K562 (cell line): ENCODE data around the gene HOXB3. TPM values are rescaled to one million over a fixed set of nuclear protein-coding genes. Genes with fewer than 3 reads are reported as not detected.

Experiments used
- ARID2 ChIP-seq: fragments of 450-650 bp; IDR thresholded peaks from 2 replicates; pipeline ENCODE4 v1.6.1; 2017; ENCODE audit warnings: antibody characterized with exemption, mild to moderate bottlenecking
- CTBP1 ChIP-seq: fragments of 450-650 bp; IDR thresholded peaks from 2 replicates; pipeline ENCODE4 v1.6.1; 2016; ENCODE audit warnings: borderline replicate concordance
- HINFP ChIP-seq: fragments of 450-650 bp; conservative IDR thresholded peaks from 2 replicates; pipeline ENCODE4 v1.6.1; 2016; ENCODE audit warnings: missing genetic modification characterization, low read depth, mild to moderate bottlenecking, control low read depth, missing compliant biosample characterization
- MAFG ChIP-seq: fragments of 450-650 bp; conservative IDR thresholded peaks from 2 replicates; pipeline ENCODE4 v1.6.1; 2016; ENCODE audit warnings: missing genetic modification characterization, missing compliant biosample characterization
- MCM2 ChIP-seq: fragments of 450-650 bp; IDR thresholded peaks from 2 replicates; pipeline ENCODE4 v1.6.1; 2017; ENCODE audit warnings: low read depth, mild to moderate bottlenecking
- MITF ChIP-seq: IDR thresholded peaks from 2 replicates; pipeline ENCODE4 v1.6.1; 2014; ENCODE audit warnings: antibody characterized with exemption
- NFXL1 ChIP-seq: fragments of 450-650 bp; formaldehyde crosslinking; IDR thresholded peaks from 2 replicates; pipeline ENCODE4 v1.4.0; 2021; ENCODE audit warnings: mild to moderate bottlenecking
- NRF1 ChIP-seq, 2 experiments: fragments of 450-650 bp; IDR thresholded peaks in 1 of 2; conservative IDR thresholded peaks in 1 of 2; 2 replicates each; pipeline ENCODE4 v1.6.1; 2014; ENCODE audit warnings: mild to moderate bottlenecking in 2 of 2
- PML ChIP-seq: IDR thresholded peaks from 2 replicates; pipeline ENCODE4 v1.6.1; 2012; ENCODE audit warnings: low read length, inconsistent platforms
- POLR2B ChIP-seq: fragments of 450-650 bp; IDR thresholded peaks from 2 replicates; pipeline ENCODE4 v1.6.1; 2018; ENCODE audit warnings: low read depth; ENCODE audit not compliant: partially characterized antibody
- RAD21 ChIP-seq, 2 experiments: fragments of 250-450 bp in 1 of 2; fragments of 450-650 bp in 1 of 2; sonication (Bioruptor Pico) in 1 of 2; formaldehyde crosslinking in 1 of 2; IDR thresholded peaks in 1 of 2; conservative IDR thresholded peaks in 1 of 2; 2 replicates each; pipeline versions ENCODE4 v1.4.0 to v1.8.0; 2020 to 2022; ENCODE audit warnings: mild to moderate bottlenecking in 2 of 2, moderate library complexity in 1 of 2
- SRSF3 ChIP-seq: fragments of 200-400 bp; formaldehyde crosslinking; IDR thresholded peaks from 2 replicates; pipeline ENCODE4 v1.6.1; 2016; ENCODE audit warnings: mild to moderate bottlenecking, low read length, moderate library complexity; ENCODE audit not compliant: insufficient read depth
- ZNF23 ChIP-seq: fragments of 250-450 bp; sonication (Bioruptor Pico); IDR thresholded peaks from 2 replicates; pipeline ENCODE4 v1.4.0; 2020; ENCODE audit warnings: mild to moderate bottlenecking
- polyA plus RNA-seq, 8 experiments: library from polyadenylated mRNA; depleted of rRNA in 4 of 8; stranded (reverse) in 5 of 8; unstranded in 3 of 8; fragments of >200 nt; fragmentation: Nextera tagmentation in 2 of 8; fragmentation: Illumina TruSeq in 1 of 8; extraction: Ambion mirVana in 2 of 8; extraction: Trizol in 1 of 8; gene quantifications; 2 replicates each; pipeline versions ENCODE4 v1.2.1 to v1.2.3, GENCODE V29; 2011 to 2014; ENCODE audit warnings: inconsistent platforms in 1 of 8, missing spikeins in 1 of 8
- total RNA-seq, 7 experiments: library from RNA; depleted of rRNA in 6 of 7; stranded (reverse); fragments of >200 nt in 6 of 7; fragmentation: Illumina TruSeq in 2 of 7; extraction: Trizol in 2 of 7; gene quantifications; 2 replicates each; pipeline versions ENCODE4 v1.2.1 to v1.2.3, GENCODE V29; 2011 to 2021; ENCODE audit warnings: low replicate concordance in 1 of 7
- TF ChIP-seq, protein P1 (sequence below): fragments of 250-450 bp; sonication (Bioruptor Pico); IDR thresholded peaks from 2 replicates; pipeline ENCODE4 v1.4.0; 2020; ENCODE audit warnings: mild to moderate bottlenecking, moderate library complexity

HOXB3 gene
- total and polyA plus RNA-seq, 9 of the 15 experiments (the other 6 are each of a cell fraction or from before 2014, with no cell fraction given), result 2.4 to 41.3 (median 20.2) TPM

GRCh38 chr17:48626245-48627117, 36.4 kb upstream of the HOXB3 start, which contains the start of gene HOXB9 (continued):
- TF ChIP-seq RAD21 (CRISPR knock-in tag; conservative IDR thresholded peaks at IDR 0.05 in 1 of 2, IDR thresholded peaks at IDR 0.05 in 1 of 2) (0 out of 4 replicates have a peak, but pooled peaks have one; percentile 1 to 7), MAFG (tag) (peak; percentile 70), PML (peak; percentile 51), MITF (no peak; the same call in 1 of the 2 replicates), POLR2B (peak; percentile 89), NFXL1 (no peak), ZNF23 (CRISPR knock-in tag) (no peak), ARID2 (0 out of 2 replicates have a peak, but pooled peaks have one; percentile 4), HINFP (peak; percentile 80), MCM2 (no peak), CTBP1 (peak; percentile 71; the same call in 1 of the 2 replicates), NRF1 (conservative IDR thresholded peaks at IDR 0.05 in 1 of 2, IDR thresholded peaks at IDR 0.05 in 1 of 2) (peak; percentile 53 to 58), SRSF3 (no peak)
- TF ChIP-seq, protein P1, sequence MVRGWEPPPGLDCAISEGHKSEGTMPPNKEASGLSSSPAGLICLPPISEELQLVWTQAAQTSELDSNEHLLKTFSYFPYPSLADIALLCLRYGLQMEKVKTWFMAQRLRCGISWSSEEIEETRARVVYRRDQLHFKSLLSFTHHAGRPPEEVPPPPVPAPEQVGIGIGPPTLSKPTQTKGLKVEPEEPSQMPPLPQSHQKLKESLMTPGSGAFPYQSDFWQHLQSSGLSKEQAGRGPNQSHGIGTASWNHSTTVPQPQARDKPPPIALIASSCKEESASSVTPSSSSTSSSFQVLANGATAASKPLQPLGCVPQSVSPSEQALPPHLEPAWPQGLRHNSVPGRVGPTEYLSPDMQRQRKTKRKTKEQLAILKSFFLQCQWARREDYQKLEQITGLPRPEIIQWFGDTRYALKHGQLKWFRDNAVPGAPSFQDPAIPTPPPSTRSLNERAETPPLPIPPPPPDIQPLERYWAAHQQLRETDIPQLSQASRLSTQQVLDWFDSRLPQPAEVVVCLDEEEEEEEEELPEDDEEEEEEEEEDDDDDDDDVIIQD, result no peak
